CD4-positive, alpha-beta T cell treated with Interleukin-2 at 100 ng/mL for 4 hours (primary cell): ENCODE results near the gene UNC5A.

ENCODE experiments used
- DNase-seq: peaks from one replicate; pipeline ENCODE4 v3.0.0-alpha.2; 2020; ENCODE audit warnings: low spot score

The UNC5A gene

GRCh38 chr5:176800024-176800423 lies 10.3 kb upstream of the UNC5A start:
- DNase-seq: no peak

- DNase-seq: no peak
These were observed 8.1 kb upstream of the UNC5A start for GRCh38 chr5:176802116-176802784.

- no peak for DNase-seq
These were observed 7.1 kb upstream of the UNC5A start for GRCh38 chr5:176803068-176803942.

GRCh38 chr5:176803943-176804498 lies 6.3 kb upstream of the UNC5A start:
- no peak for DNase-seq

- no peak for DNase-seq
These were observed 4.2 kb upstream of the UNC5A start for GRCh38 chr5:176806137-176806536.

GRCh38 chr5:176809544-176810080 lies 747 bp upstream of the UNC5A start:
- no peak for DNase-seq

GRCh38 chr5:176810687-176811501 lies 535 bp downstream of the UNC5A start:
- no peak for DNase-seq

- DNase-seq: no peak
These were observed 2.2 kb downstream of the UNC5A start for GRCh38 chr5:176812269-176813259.

GRCh38 chr5:176813587-176814312 lies 3.4 kb downstream of the UNC5A start:
- no peak for DNase-seq

- DNase-seq: no peak
These were observed 3.9 kb downstream of the UNC5A start for GRCh38 chr5:176814313-176814685.

- no peak for DNase-seq
These were observed 4.6 kb downstream of the UNC5A start for GRCh38 chr5:176814836-176815438.

- DNase-seq: no peak
These were observed 5.8 kb downstream of the UNC5A start for GRCh38 chr5:176816043-176816745.

GRCh38 chr5:176816791-176817347 lies 6.5 kb downstream of the UNC5A start:
- DNase-seq: no peak

- DNase-seq: no peak
These were observed 7.0 kb downstream of the UNC5A start for GRCh38 chr5:176817369-176817840.

- DNase-seq: no peak
These were observed 7.5 kb downstream of the UNC5A start for GRCh38 chr5:176817841-176818377.

- no peak for DNase-seq
These were observed 8.2 kb downstream of the UNC5A start for GRCh38 chr5:176818391-176819098.

- DNase-seq: no peak
These were observed 9.1 kb downstream of the UNC5A start for GRCh38 chr5:176819476-176819875.

- no peak for DNase-seq
These were observed 10.6 kb downstream of the UNC5A start for GRCh38 chr5:176820937-176821336.
